Measurements from ENCODE around the gene IL23R. TPM values are rescaled to one million over a fixed set of nuclear protein-coding genes. Genes with fewer than 3 reads are reported as not detected.

IL23R gene
- total RNA-seq, 3 donors from 2014 or later (not counting 1 experiment from before 2014, with no cell fraction given): 0.31 to 0.55 (median 0.34) TPM

- ATAC-seq (no peak), DNase-seq (no peak)
- intact Hi-C loops (cut with micrococcal nuclease): no loop called here
- no peaks in the 10 kb centered on the region for H3K9me3 ChIP-seq (ENCODE audit: control insufficient read depth, insufficient read depth, low read length)
- no peak overlapping the region for H3K27ac Mint-ChIP-seq
- no peaks in the 10 kb centered on the region for H3K27me3 Mint-ChIP-seq (ENCODE audit: low read depth in 2 of 2)
- no peak overlapping the region for H3K4me3 Mint-ChIP-seq
- H3K4me1 Mint-ChIP-seq: peaks cover 9 to 16% of the 10 kb centered on the region in 2 donors
- 72% methylated on average over 2 of the region's 2 CpGs for WGBS (ENCODE audit: insufficient coverage)
- no peaks in the 10 kb centered on the region for H3K36me3 Mint-ChIP-seq
- no peaks in the 10 kb centered on the region for H3K9me3 Mint-ChIP-seq
- H3K4me3 ChIP-seq (ENCODE audit: low read length): no peak overlapping the region
- no peaks in the 10 kb centered on the region for H3K36me3 ChIP-seq (ENCODE audit: control insufficient read depth, insufficient read depth, low read length)
- no peaks in the 10 kb centered on the region for H3K27me3 ChIP-seq (ENCODE audit: control insufficient read depth, insufficient read depth, low read length)
- no peaks in the 10 kb centered on the region for H3K4me1 ChIP-seq (ENCODE audit: control insufficient read depth, insufficient read depth, low read length)
- H3K27ac ChIP-seq (ENCODE audit: low read length): no peak overlapping the region
- no peak for TF ChIP-seq CTCF (IDR thresholded peaks at IDR 0.05)
Observed at GRCh38 chr1:67256291-67257172, 90.3 kb downstream of the IL23R start.

- no peak overlapping the region for H3K4me3 ChIP-seq (ENCODE audit: low read length)
- no peak overlapping the region for H3K27ac ChIP-seq (ENCODE audit: low read length)
- DNase-seq (no peak), ATAC-seq (no peak)
- H3K4me1 ChIP-seq (ENCODE audit: control insufficient read depth, insufficient read depth, low read length): peaks cover 6% of the 10 kb centered on the region
- no peaks in the 10 kb centered on the region for H3K9me3 ChIP-seq (ENCODE audit: control insufficient read depth, insufficient read depth, low read length)
- no peak overlapping the region for H3K27ac Mint-ChIP-seq
- no peaks in the 10 kb centered on the region for H3K9me3 Mint-ChIP-seq
- H3K36me3 ChIP-seq (ENCODE audit: control insufficient read depth, insufficient read depth, low read length): no peaks in the 10 kb centered on the region
- no peak for TF ChIP-seq CTCF (IDR thresholded peaks at IDR 0.05)
- no peak overlapping the region for H3K4me3 Mint-ChIP-seq
- H3K36me3 Mint-ChIP-seq: no peaks in the 10 kb centered on the region
- peaks cover 15 to 22% of the 10 kb centered on the region in 2 donors for H3K4me1 Mint-ChIP-seq
- no peaks in the 10 kb centered on the region for H3K27me3 ChIP-seq (ENCODE audit: control insufficient read depth, insufficient read depth, low read length)
- 66% methylated on average over 3 of the region's 5 CpGs for WGBS (ENCODE audit: insufficient coverage)
- intact Hi-C loops (cut with micrococcal nuclease): no loop called here
- H3K27me3 Mint-ChIP-seq (ENCODE audit: low read depth in 2 of 2): no peaks in the 10 kb centered on the region
Observed at GRCh38 chr1:67257173-67257535, 90.9 kb downstream of the IL23R start.

GRCh38 chr1:67261680-67262079 is 95.4 kb downstream of the IL23R start:
- H3K4me1 ChIP-seq (ENCODE audit: control insufficient read depth, insufficient read depth, low read length): peaks cover 21% of the 10 kb centered on the region
- no peaks in the 10 kb centered on the region for H3K36me3 Mint-ChIP-seq
- H3K27me3 Mint-ChIP-seq (ENCODE audit: low read depth in 2 of 2): no peaks in the 10 kb centered on the region
- ATAC-seq: peak; percentile 50 to 69 (median 63)
- H3K36me3 ChIP-seq (ENCODE audit: control insufficient read depth, insufficient read depth, low read length): no peaks in the 10 kb centered on the region
- no peaks in the 10 kb centered on the region for H3K9me3 Mint-ChIP-seq
- peaks cover 40 to 41% of the 10 kb centered on the region in 2 donors for H3K4me1 Mint-ChIP-seq
- intact Hi-C loops (cut with micrococcal nuclease): loop anchor here (5.0 kb wide), 1 partner anchor 34 kb away; no protein-coding TSS in a partner anchor
- no peak overlapping the region for H3K4me3 ChIP-seq (ENCODE audit: low read length)
- peak in 1 of 2 donors; percentile 59 for DNase-seq
- peak overlapping the region; percentile 53 to 75 for H3K27ac Mint-ChIP-seq
- TF ChIP-seq CTCF (IDR thresholded peaks at IDR 0.05): peak; percentile 23
- H3K27ac ChIP-seq (ENCODE audit: low read length): no peak overlapping the region
- no peaks in the 10 kb centered on the region for H3K27me3 ChIP-seq (ENCODE audit: control insufficient read depth, insufficient read depth, low read length)
- H3K9me3 ChIP-seq (ENCODE audit: control insufficient read depth, insufficient read depth, low read length): no peaks in the 10 kb centered on the region
- WGBS (ENCODE audit: insufficient coverage): 0% methylated on average over 2 of the region's 4 CpGs
- peak overlapping the region; percentile 43 for H3K4me3 Mint-ChIP-seq

All from natural killer cell (primary cell).